HUES6 (cell line): ENCODE measurements around the gene LRRC8A.
"Not testable (repeated sequence)": the region's sequence is repeated elsewhere in the genome, so short reads cannot be mapped to it uniquely, and the experiment has no call there.

ENCODE experiments used
- H3K27ac ChIP-seq: 2 replicates; pipeline ENCODE4 v1.7.0; 2013; ENCODE audit warnings: low read depth, mild to moderate bottlenecking, low read length, inconsistent platforms
- H3K27me3 ChIP-seq: 2 replicates; pipeline ENCODE4 v1.6.1; 2013; ENCODE audit warnings: low read length; ENCODE audit not compliant: control insufficient read depth, insufficient read depth
- H3K36me3 ChIP-seq: 2 replicates; pipeline ENCODE4 v1.6.1; 2013; ENCODE audit warnings: low read length; ENCODE audit not compliant: control insufficient read depth, insufficient read depth
- H3K4me1 ChIP-seq: 2 replicates; pipeline ENCODE4 v1.6.1; 2013; ENCODE audit warnings: low read length; ENCODE audit not compliant: control insufficient read depth, insufficient read depth
- H3K4me3 ChIP-seq: 2 replicates; pipeline ENCODE4 v1.5.1; 2013; ENCODE audit warnings: low read depth, low read length
- H3K9ac ChIP-seq: one replicate; pipeline ENCODE4 v1.6.1; 2013; ENCODE audit warnings: mild to moderate bottlenecking, low read length
- H3K9me3 ChIP-seq: 2 replicates; pipeline ENCODE4 v1.6.1; 2013; ENCODE audit warnings: low read depth, low read length; ENCODE audit not compliant: control insufficient read depth, insufficient read depth

LRRC8A gene

GRCh38 chr9:128846680-128847030 is 35.3 kb upstream of the LRRC8A start:
- H3K27ac ChIP-seq, result no peak overlapping the region
- H3K27me3 ChIP-seq, result no peaks in the 10 kb centered on the region
- peaks cover 19% of the 10 kb centered on the region; the same call in 1 of the 2 replicates for H3K9me3 ChIP-seq
- no peak overlapping the region for H3K9ac ChIP-seq
- peaks cover 7% of the 10 kb centered on the region; the same call in 1 of the 2 replicates for H3K4me1 ChIP-seq
- peaks cover 15% of the 10 kb centered on the region for H3K36me3 ChIP-seq
- no peak overlapping the region for H3K4me3 ChIP-seq

DNA sequence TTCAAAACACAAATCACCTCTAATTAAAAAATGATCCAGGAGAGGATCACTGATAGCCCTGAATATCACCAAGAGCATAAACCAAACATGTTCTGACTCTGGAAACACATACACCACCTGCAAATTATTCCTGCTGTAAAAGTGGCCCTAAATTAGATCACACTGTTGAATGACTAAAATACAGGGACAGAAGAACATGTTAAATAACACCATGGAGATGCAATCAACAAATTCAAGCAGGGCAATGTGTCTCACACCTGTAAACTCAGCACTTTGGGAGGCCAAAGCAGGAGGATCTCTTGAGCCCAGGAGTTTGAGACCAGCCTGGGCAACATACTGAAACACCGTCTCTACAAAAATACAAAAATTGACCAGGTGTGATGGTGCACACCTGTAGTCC is 34.1 kb upstream of the LRRC8A start:
- Histone ChIP-seq H3K9ac (no peak overlapping the region), H3K4me1 (peaks cover 7% of the 10 kb centered on the region; the same call in 1 of the 2 replicates), H3K4me3 (no peak overlapping the region), H3K27ac (no peak overlapping the region), H3K27me3 (no peaks in the 10 kb centered on the region), H3K9me3 (peaks cover 21% of the 10 kb centered on the region; the same call in 1 of the 2 replicates), H3K36me3 (peaks cover 7% of the 10 kb centered on the region; the same call in 1 of the 2 replicates)

- not testable (repeated sequence) for H3K4me1 ChIP-seq, H3K27ac ChIP-seq, H3K9ac ChIP-seq, H3K27me3 ChIP-seq, H3K4me3 ChIP-seq, H3K36me3 ChIP-seq
- H3K9me3 ChIP-seq, result peaks cover 21% of the 10 kb centered on the region; the same call in 1 of the 2 replicates
These were observed 30.9 kb upstream of the LRRC8A start for GRCh38 chr9:128851024-128851423.

- H3K9me3 ChIP-seq, result peaks cover 21% of the 10 kb centered on the region; the same call in 1 of the 2 replicates
- H3K36me3 ChIP-seq, H3K9ac ChIP-seq, H3K4me3 ChIP-seq, H3K4me1 ChIP-seq, H3K27me3 ChIP-seq, H3K27ac ChIP-seq: not testable (repeated sequence)
These were observed 29.9 kb upstream of the LRRC8A start for GRCh38 chr9:128851779-128852600.

- H3K36me3 ChIP-seq, H3K9ac ChIP-seq, H3K27ac ChIP-seq, H3K4me1 ChIP-seq, H3K27me3 ChIP-seq, H3K4me3 ChIP-seq: not testable (repeated sequence)
- peaks cover 20% of the 10 kb centered on the region; the same call in 1 of the 2 replicates for H3K9me3 ChIP-seq
These were observed 29.3 kb upstream of the LRRC8A start for GRCh38 chr9:128852646-128853045.

DNA sequence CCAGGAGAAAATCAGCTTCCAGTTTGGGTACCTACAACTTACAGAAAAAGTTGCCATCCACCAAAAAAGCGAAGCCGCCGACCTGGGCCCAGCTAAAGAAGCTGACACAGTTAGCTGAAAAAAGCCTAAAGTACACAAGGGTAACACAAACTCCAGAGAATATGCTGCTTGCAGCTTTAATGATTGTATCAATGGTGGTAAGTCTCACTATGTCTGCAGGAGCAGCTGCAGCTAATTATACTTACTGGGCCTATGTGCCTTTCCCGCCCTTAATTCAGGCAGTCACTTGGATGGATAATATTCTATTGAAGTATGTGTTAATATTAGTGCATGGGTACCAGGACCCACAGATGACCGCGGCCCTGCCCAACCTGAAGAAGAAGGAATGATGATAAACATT is 27.5 kb upstream of the LRRC8A start:
- H3K9ac ChIP-seq, H3K4me3 ChIP-seq, H3K27me3 ChIP-seq, H3K36me3 ChIP-seq, H3K4me1 ChIP-seq, H3K27ac ChIP-seq: not testable (repeated sequence)
- H3K9me3 ChIP-seq, result peaks cover 12% of the 10 kb centered on the region; the same call in 1 of the 2 replicates

DNA sequence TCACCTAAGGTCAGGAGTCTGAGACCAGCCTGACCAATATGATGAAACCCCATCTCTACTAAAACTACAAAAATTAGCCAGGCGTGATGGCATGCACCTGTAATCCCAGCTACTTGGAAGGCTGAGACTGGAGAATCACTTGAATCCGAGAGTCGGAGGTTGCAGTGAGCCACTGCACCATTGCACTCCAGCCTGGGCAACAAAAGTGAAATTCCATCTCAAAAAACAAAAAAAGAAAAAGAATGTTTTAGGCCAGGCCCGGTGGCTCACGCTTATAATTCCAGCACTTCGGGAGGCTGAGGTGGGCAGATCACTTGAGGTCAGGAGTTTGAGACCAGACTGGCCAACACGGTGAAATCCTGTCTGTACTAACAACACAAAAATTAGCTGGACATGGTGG is 23.5 kb upstream of the LRRC8A start:
- not testable (repeated sequence) for H3K27ac ChIP-seq, H3K27me3 ChIP-seq, H3K9me3 ChIP-seq, H3K4me3 ChIP-seq, H3K36me3 ChIP-seq, H3K9ac ChIP-seq
- H3K4me1 ChIP-seq, result peaks cover 21% of the 10 kb centered on the region

- H3K27me3 ChIP-seq, result no peaks in the 10 kb centered on the region
- no peaks in the 10 kb centered on the region for H3K36me3 ChIP-seq
- no peaks in the 10 kb centered on the region for H3K9me3 ChIP-seq
- H3K9ac ChIP-seq, result no peak overlapping the region
- H3K4me3 ChIP-seq, result no peak overlapping the region
- H3K27ac ChIP-seq, result no peak overlapping the region
- peaks cover 21% of the 10 kb centered on the region for H3K4me1 ChIP-seq
These were observed 21.0 kb upstream of the LRRC8A start for GRCh38 chr9:128860937-128861336.

GRCh38 chr9:128861501-128861900 is 20.4 kb upstream of the LRRC8A start:
- no peaks in the 10 kb centered on the region for H3K36me3 ChIP-seq
- H3K4me1 ChIP-seq, result peaks cover 21% of the 10 kb centered on the region

DNA sequence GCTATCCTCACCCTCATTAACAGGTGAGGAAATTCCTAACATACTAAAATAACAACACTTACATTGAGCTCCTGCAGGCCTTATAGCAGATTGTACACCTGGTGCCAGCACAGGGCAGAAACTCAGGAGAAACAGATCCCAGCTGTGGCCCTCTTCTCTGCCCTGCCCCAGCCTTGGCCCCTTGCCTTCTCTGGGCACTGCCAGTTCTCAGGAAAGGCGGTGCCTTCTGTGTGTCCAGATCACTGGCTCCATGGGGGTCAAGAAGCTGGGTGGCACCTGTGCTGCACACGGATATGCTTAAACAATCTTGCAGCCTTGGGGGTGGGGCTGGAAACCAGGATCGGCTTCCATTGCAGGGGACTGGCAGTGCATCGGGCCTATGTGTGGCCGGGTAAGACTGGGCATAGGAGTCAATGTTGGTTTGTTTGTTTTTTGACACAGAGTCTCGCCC is 19.5 kb upstream of the LRRC8A start:
- Histone ChIP-seq H3K9ac (peak overlapping the region; percentile 10), H3K27me3 (no peaks in the 10 kb centered on the region), H3K36me3 (no peaks in the 10 kb centered on the region), H3K27ac (0 out of 2 replicates have a peak overlapping the region, but pooled peaks have one; percentile 43), H3K9me3 (no peaks in the 10 kb centered on the region), H3K4me3 (no peak overlapping the region), H3K4me1 (peaks cover 21% of the 10 kb centered on the region)

More at GRCh38 chr9:128861501-128861900, 20.4 kb upstream of the LRRC8A start:
- Histone ChIP-seq H3K9me3 (no peaks in the 10 kb centered on the region), H3K9ac (peak overlapping the region; percentile 33), H3K27me3 (no peaks in the 10 kb centered on the region), H3K4me3 (no peak overlapping the region), H3K27ac (no peak overlapping the region)

- H3K36me3 ChIP-seq, result no peaks in the 10 kb centered on the region
- H3K27me3 ChIP-seq, result no peaks in the 10 kb centered on the region
- H3K9ac ChIP-seq, result no peak overlapping the region
- H3K9me3 ChIP-seq, result no peaks in the 10 kb centered on the region
- H3K27ac ChIP-seq, result no peak overlapping the region
- H3K4me3 ChIP-seq, result no peak overlapping the region
- peaks cover 21% of the 10 kb centered on the region for H3K4me1 ChIP-seq
These were observed 18.3 kb upstream of the LRRC8A start for GRCh38 chr9:128863647-128864046.
